Progenitor cell of endocrine pancreas (in vitro differentiated cells): ENCODE results near the gene PHACTR1. TPM values are rescaled to one million over a fixed set of nuclear protein-coding genes. Genes with fewer than 3 reads are reported as not detected.

Experiments
- DNase-seq: peaks from one replicate; pipeline ENCODE4 v3.0.0; 2021; ENCODE audit warnings: low spot score; ENCODE audit not compliant: unreplicated experiment
- H3K27ac Mint-ChIP-seq: 2 replicates; pipeline ENCODE4 v1.8.0; 2021; ENCODE audit warnings: mild to moderate bottlenecking, moderate library complexity, mixed read lengths
- H3K27me3 Mint-ChIP-seq: 2 replicates; pipeline ENCODE4 v1.8.0; 2021; ENCODE audit warnings: mixed read lengths
- H3K36me3 Mint-ChIP-seq: 2 replicates; pipeline ENCODE4 v1.8.0; 2022; ENCODE audit warnings: mixed read lengths; ENCODE audit not compliant: insufficient read depth
- H3K4me1 Mint-ChIP-seq: 2 replicates; pipeline ENCODE4 v1.8.0; 2021; ENCODE audit warnings: low read depth, mixed read lengths
- H3K4me3 Mint-ChIP-seq: 2 replicates; pipeline ENCODE4 v1.8.0; 2021; ENCODE audit warnings: low read depth, mild to moderate bottlenecking, moderate library complexity, mixed read lengths
- H3K9me3 Mint-ChIP-seq: 2 replicates; pipeline ENCODE4 v1.8.0; 2021; ENCODE audit warnings: low read depth, mixed read lengths
- total RNA-seq: library from RNA; stranded (reverse); gene quantifications from 2 replicates; pipeline ENCODE4 v1.2.1, GENCODE V29; 2021
- TF ChIP-seq, protein P1 (sequence below): fragments of 200-600 bp; sonication (generic); IDR thresholded peaks from one replicate; pipeline ENCODE4 v1.5.0; 2021; ENCODE audit warnings: antibody characterized with exemption, mild to moderate bottlenecking; ENCODE audit not compliant: unreplicated experiment

The PHACTR1 gene
- total RNA-seq, 1 donor from 2014 or later: 8.6 TPM

DNA sequence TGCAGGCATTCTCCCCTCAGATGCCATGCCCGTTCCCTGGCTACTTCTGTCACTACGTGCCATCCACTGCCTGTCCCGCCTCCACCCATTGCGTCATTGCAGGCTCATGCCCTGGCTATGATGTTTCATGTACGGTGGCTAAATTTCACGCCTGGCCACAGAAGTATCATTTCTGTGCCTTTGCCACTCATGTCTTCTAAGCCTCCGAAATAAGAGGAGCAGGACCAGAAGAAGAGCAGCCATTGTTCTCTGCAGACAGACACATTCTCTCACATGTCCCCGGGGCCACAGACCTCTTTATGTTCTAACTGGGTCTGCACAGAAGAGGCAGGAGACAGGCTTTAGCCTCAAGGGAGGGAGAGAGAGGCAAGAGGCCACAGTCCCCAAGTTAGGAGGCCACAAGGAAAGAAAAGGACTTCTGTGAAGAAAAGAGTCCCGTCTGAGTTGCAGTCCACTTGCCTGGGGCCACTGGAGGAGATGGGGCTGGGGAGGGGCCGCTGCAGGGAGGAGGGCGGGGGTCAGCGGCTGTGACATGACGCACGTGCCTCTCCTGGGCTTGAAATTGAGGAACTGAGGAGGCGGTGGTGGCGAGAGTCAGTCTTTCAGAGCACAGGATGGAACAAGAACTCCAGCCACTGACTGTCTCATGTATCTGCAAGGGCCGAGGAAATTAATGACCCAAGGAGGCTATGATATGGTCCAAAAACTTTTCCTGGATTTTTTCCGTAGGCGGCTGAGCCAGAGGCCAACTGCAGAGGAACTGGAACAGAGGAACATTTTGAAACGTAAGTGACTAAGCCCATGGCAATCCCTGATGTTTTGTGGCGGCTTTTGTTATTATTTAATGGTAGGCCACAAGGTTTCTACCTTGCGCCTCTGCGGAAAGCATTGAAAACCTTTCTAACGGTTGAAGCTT is 555.8 kb downstream of the PHACTR1 start:
- H3K27me3 Mint-ChIP-seq: no peaks in the 10 kb centered on the region
- TF ChIP-seq, protein P1, sequence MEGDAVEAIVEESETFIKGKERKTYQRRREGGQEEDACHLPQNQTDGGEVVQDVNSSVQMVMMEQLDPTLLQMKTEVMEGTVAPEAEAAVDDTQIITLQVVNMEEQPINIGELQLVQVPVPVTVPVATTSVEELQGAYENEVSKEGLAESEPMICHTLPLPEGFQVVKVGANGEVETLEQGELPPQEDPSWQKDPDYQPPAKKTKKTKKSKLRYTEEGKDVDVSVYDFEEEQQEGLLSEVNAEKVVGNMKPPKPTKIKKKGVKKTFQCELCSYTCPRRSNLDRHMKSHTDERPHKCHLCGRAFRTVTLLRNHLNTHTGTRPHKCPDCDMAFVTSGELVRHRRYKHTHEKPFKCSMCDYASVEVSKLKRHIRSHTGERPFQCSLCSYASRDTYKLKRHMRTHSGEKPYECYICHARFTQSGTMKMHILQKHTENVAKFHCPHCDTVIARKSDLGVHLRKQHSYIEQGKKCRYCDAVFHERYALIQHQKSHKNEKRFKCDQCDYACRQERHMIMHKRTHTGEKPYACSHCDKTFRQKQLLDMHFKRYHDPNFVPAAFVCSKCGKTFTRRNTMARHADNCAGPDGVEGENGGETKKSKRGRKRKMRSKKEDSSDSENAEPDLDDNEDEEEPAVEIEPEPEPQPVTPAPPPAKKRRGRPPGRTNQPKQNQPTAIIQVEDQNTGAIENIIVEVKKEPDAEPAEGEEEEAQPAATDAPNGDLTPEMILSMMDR: no peak
- no peaks in the 10 kb centered on the region for H3K9me3 Mint-ChIP-seq
- H3K36me3 Mint-ChIP-seq: peaks cover 2% of the 10 kb centered on the region
- H3K27ac Mint-ChIP-seq: no peak overlapping the region
- peaks cover 6% of the 10 kb centered on the region for H3K4me1 Mint-ChIP-seq
- H3K4me3 Mint-ChIP-seq: no peak overlapping the region
- DNase-seq: no peak

DNA sequence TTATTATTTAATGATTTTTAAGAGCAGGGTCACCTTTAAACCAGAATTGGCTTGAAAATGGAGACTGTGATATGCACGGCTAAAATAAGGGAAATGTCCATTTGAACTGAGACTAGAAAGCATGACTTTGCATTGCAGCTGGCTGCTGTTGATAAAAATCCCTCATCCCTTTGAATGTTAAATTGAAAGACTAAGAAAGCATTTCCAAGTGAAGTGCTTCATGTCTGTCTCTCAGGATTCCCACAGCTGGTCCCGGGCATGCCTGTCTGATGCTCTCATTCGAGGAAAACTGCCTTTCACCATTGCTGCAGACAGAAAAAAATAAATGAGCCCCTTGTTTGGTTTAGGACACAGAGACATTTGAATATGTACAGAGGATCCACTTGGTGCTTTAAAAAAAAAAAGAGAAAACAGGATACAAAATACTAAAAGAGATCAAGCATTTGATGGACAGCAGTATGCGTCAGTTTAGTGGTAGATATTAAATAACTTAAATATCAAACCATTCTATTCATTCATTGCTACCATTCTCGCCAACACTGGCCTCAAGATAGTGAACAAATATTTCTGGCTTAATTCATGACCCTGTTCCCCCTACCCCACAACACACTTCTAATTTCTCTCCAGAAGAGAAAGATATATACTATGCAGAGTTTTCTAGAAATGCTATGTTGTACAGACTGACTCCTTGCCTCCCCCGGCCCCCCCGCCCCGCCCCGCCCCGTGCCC is 556.8 kb downstream of the PHACTR1 start:
- Mint-ChIP-seq H3K27ac (no peak overlapping the region), H3K4me3 (no peak overlapping the region), H3K4me1 (peaks cover 6% of the 10 kb centered on the region), H3K27me3 (no peaks in the 10 kb centered on the region), H3K9me3 (no peaks in the 10 kb centered on the region), H3K36me3 (peaks cover 2% of the 10 kb centered on the region)
- TF ChIP-seq, protein P1: no peak
- DNase-seq: no peak

DNA sequence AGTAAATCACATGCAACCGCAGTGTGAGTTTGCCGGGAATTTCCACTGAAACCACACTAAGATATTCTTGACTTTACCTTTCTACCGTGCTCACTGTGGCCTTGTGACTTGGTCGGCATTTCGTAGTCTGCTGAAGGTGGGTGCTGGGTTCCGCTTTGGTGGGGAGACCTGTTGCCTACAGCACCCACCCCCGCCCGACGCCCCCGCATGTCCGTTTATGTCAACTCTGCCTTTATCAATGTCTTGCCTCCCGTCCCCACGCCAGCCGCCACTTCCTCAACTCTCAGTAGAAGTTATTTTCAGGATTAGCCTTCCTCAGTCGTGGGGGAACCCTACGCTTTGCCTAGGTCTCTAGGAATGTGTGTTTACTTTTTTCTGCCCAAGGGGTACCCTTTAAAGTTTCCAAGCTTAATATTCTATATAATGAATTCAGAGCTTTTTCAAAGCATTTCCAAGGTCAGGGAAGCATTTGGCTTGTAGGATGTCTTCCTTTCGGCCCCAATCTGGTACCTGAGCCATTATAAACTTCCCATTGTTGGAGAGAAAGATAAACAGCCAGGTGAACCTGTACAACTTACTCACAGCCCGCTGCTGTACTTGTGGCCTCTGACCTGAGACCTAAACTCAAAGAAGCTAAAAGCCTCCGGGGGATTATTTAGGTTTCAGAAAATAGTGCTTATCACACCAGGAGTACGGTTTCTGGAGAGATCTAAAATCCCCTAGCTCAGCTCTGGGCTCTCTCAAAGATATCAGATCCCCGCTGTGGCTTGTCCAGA is 557.6 kb downstream of the PHACTR1 start:
- no peak overlapping the region for H3K4me3 Mint-ChIP-seq
- H3K4me1 Mint-ChIP-seq: peaks cover 5% of the 10 kb centered on the region
- TF ChIP-seq, protein P1: no peak
- H3K27ac Mint-ChIP-seq: peak overlapping the region; percentile 38
- no peaks in the 10 kb centered on the region for H3K9me3 Mint-ChIP-seq
- H3K27me3 Mint-ChIP-seq: no peaks in the 10 kb centered on the region
- H3K36me3 Mint-ChIP-seq: peaks cover 2% of the 10 kb centered on the region
- DNase-seq: no peak

DNA sequence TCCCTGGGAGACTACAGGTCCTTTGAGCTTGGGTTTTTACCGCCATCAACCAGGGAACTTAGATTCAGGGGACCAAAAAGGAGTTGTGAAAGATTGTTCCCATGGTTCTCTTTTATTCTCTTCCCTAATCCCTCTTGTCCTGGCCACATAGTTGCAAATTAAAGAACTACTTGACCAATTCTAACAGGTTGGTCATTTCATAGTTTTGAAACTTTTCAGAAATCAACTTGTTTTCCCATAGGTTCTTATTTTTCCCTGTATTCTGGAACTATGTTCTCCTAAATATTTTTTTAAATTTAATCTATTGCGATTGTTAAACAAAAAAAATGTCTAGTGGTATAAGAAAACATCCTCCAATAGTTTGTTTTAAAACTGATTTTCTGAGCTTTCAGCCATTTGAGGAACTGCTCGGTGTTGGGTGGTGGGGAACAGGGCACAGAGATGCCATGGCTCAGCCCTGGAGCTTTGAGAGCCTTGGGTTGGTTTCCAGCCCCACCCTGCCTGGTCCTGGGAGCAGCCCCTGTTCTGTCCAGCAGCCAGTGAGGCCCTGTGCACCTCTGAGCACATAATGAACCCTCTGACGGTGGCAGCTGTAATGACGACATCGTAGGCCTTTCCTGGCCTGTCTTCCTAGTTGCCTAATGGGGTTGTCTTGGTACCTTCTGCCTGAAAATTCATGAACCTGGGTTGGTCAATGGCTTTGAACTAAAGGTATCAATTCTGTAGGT is 558.3 kb downstream of the PHACTR1 start:
- Mint-ChIP-seq H3K4me3 (no peak overlapping the region), H3K4me1 (peaks cover 3% of the 10 kb centered on the region), H3K36me3 (peaks cover 2% of the 10 kb centered on the region), H3K9me3 (no peaks in the 10 kb centered on the region), H3K27me3 (no peaks in the 10 kb centered on the region), H3K27ac (no peak overlapping the region)
- DNase-seq: no peak
- TF ChIP-seq, protein P1: no peak
